ENCODE results near the gene POLDIP3. TPM values are rescaled to one million over a fixed set of nuclear protein-coding genes. Genes with fewer than 3 reads are reported as not detected.

Gene POLDIP3
- total RNA-seq, 1 experiment from 2014 or later = 67.6 TPM

- Histone ChIP-seq H4K20me1 (ENCODE audit: insufficient read depth) (peaks cover 4% of the 10 kb centered on the region; the same call in 1 of the 2 replicates), H3K27ac (ENCODE audit: low read depth, low read length) (no peak overlapping the region), H3K4me1 (ENCODE audit: control insufficient read depth in 1 of 2, insufficient read depth in 2 of 2, low read length in 2 of 2) (no peaks in the 10 kb centered on the region), H3K9me3 (ENCODE audit: control insufficient read depth in 1 of 2, insufficient read depth in 1 of 2, low read depth in 1 of 2, low read length in 2 of 2) (no peaks in the 10 kb centered on the region), H3K4me3 (replicated peaks in 1 of 2; ENCODE audit: low read depth in 1 of 2, low read length in 2 of 2) (no peak overlapping the region), H3K79me2 (ENCODE audit: insufficient read depth, low read length) (peaks cover 59% of the 10 kb centered on the region), H3K9me2 (ENCODE audit: insufficient read depth) (no peaks in the 10 kb centered on the region), H3K27me3 (ENCODE audit: insufficient read depth, low read length) (no peaks in the 10 kb centered on the region), H2AFZ (ENCODE audit: low read depth, low read length, poor library complexity, severe bottlenecking) (no peak overlapping the region), H3K9ac (ENCODE audit: low read length) (no peak overlapping the region), H3K4me2 (ENCODE audit: low read length) (no peak overlapping the region), H3K36me3 (ENCODE audit: control insufficient read depth in 1 of 2, insufficient read depth in 2 of 2, low read length in 2 of 2) (peaks cover 56 to 62% of the 10 kb centered on the region in 2 experiments)
- ChIA-PET RAD21 (ENCODE audit: low non-redundant PET in 1 of 2, low total read pairs in 2 of 2, uncharacterized antibody in 2 of 2, unreplicated experiment in 2 of 2) (no interaction called here), CTCF (no interaction called here), POLR2A (interaction anchor here (1.6 kb wide), 1 partner anchor 15 kb away, joined by 6 read pairs; no protein-coding TSS in a partner anchor)
- TF ChIP-seq CBX3 (IDR thresholded peaks at IDR 0.05; ENCODE audit: low read depth) (no peak), ZNF274 (IDR thresholded peaks at IDR 0.05; ENCODE audit: low read depth, low read length) (no peak), SIN3A (IDR thresholded peaks at IDR 0.05; ENCODE audit: low read depth) (no peak), ELF1 (IDR thresholded peaks at IDR 0.05; ENCODE audit: borderline replicate concordance, low read depth) (no peak), TCF7L2 (IDR thresholded peaks at IDR 0.05; ENCODE audit: borderline replicate concordance, extremely low read depth, insufficient read depth, insufficient read length) (no peak), JUND (IDR thresholded peaks at IDR 0.05) (no peak), SP1 (IDR thresholded peaks at IDR 0.05; ENCODE audit: low read depth) (no peak), EGR1 (IDR thresholded peaks at IDR 0.05; ENCODE audit: low read depth) (no peak), REST (IDR thresholded peaks at IDR 0.05; ENCODE audit: low read depth) (no peak), YY1 (IDR thresholded peaks at IDR 0.05; ENCODE audit: extremely low read depth, insufficient replicate concordance, low read depth, low read length) (no peak), ZFX (IDR thresholded peaks at IDR 0.05) (no peak), POLR2A (IDR thresholded peaks at IDR 0.05; ENCODE audit: borderline replicate concordance, extremely low read depth, insufficient read depth, insufficient read length) (no peak)
- DNase-seq (ENCODE audit: low read depth, low spot score) = no peak
- BruUV-seq (replicated peaks) = no TSS peak
- intact Hi-C loops (cut with micrococcal nuclease) = no loop called here
- peak; percentile 40; the same call in 1 of the 2 replicates for ATAC-seq
These were observed 17.7 kb downstream of the POLDIP3 start for GRCh38 chr22:42596863-42597530.
